HEK293T (cell line): ENCODE data around the gene C8B.

ENCODE experiments used
- CTCF ChIA-PET: fragments of 350-600 bp; formaldehyde crosslinking; extraction: SDS; loops from one replicate; lab custom pipeline; 2021; ENCODE audit warnings: antibody characterized with exemption, inconsistent platforms; lab: Yijun Ruan, JAX
- POLR2A ChIA-PET: fragments of 350-600 bp; formaldehyde crosslinking; extraction: SDS; loops from one replicate; lab custom pipeline; 2020; ENCODE audit warnings: antibody characterized with exemption, inconsistent platforms; lab: Yijun Ruan, JAX
- DNase-seq: peaks from one replicate; pipeline ENCODE4 v3.0.0; 2012; ENCODE audit warnings: mixed read lengths; ENCODE audit errors: extremely low spot score
- ARNT ChIP-seq: fragments of 450-650 bp; IDR thresholded peaks from 2 replicates; pipeline ENCODE4 v1.6.1; 2017; ENCODE audit warnings: mild to moderate bottlenecking
- BHLHE40 ChIP-seq: fragments of 450-650 bp; IDR thresholded peaks from 2 replicates; pipeline ENCODE4 v1.6.1; 2016; ENCODE audit warnings: mild to moderate bottlenecking, moderate library complexity, borderline replicate concordance
- CTBP1 ChIP-seq: fragments of 450-650 bp; IDR thresholded peaks from 2 replicates; pipeline ENCODE4 v1.6.1; 2016; ENCODE audit warnings: borderline replicate concordance
- ELF4 ChIP-seq: fragments of 450-650 bp; IDR thresholded peaks from 2 replicates; pipeline ENCODE4 v1.6.1; 2017; ENCODE audit warnings: antibody characterized with exemption
- FOXA1 ChIP-seq: fragments of 450-650 bp; IDR thresholded peaks from 2 replicates; pipeline ENCODE4 v1.6.1; 2016; ENCODE audit warnings: mild to moderate bottlenecking
- FOXK2 ChIP-seq: fragments of 450-650 bp; IDR thresholded peaks from 2 replicates; pipeline ENCODE4 v1.6.1; 2016; ENCODE audit warnings: mild to moderate bottlenecking
- FOXM1 ChIP-seq: fragments of 450-650 bp; IDR thresholded peaks from 2 replicates; pipeline ENCODE4 v1.6.1; 2017; ENCODE audit warnings: mild to moderate bottlenecking, borderline replicate concordance
- HDGF ChIP-seq: fragments of 450-650 bp; IDR thresholded peaks from 2 replicates; pipeline ENCODE4 v1.6.1; 2017; ENCODE audit warnings: antibody characterized with exemption, borderline replicate concordance
- L3MBTL2 ChIP-seq: fragments of 450-650 bp; conservative IDR thresholded peaks from 2 replicates; pipeline ENCODE4 v1.6.1; 2016; ENCODE audit warnings: mild to moderate bottlenecking
- LEF1 ChIP-seq: fragments of 450-650 bp; IDR thresholded peaks from 2 replicates; pipeline ENCODE4 v1.6.1; 2017; ENCODE audit warnings: mild to moderate bottlenecking, borderline replicate concordance
- NFRKB ChIP-seq: fragments of 450-650 bp; IDR thresholded peaks from 2 replicates; pipeline ENCODE4 v1.6.1; 2016; ENCODE audit warnings: mild to moderate bottlenecking, moderate library complexity
- PKNOX1 ChIP-seq: fragments of 450-650 bp; IDR thresholded peaks from 2 replicates; pipeline ENCODE4 v1.6.1; 2016
- SP1 ChIP-seq: fragments of 450-650 bp; IDR thresholded peaks from 2 replicates; pipeline ENCODE4 v1.6.1; 2017
- SUZ12 ChIP-seq: fragments of 450-650 bp; IDR thresholded peaks from 2 replicates; pipeline ENCODE4 v1.6.1; 2016; ENCODE audit warnings: mild to moderate bottlenecking
- TARDBP ChIP-seq: fragments of 450-650 bp; IDR thresholded peaks from 2 replicates; pipeline ENCODE4 v1.6.1; 2016
- ZNF384 ChIP-seq: fragments of 450-650 bp; IDR thresholded peaks from 2 replicates; pipeline ENCODE4 v1.6.1; 2016

The C8B gene

GRCh38 chr1:56991576-56991975, 25.8 kb upstream of the C8B start:
- ChIA-PET POLR2A (no interaction called here), CTCF (no interaction called here)
- no peak for DNase-seq
- TF ChIP-seq BHLHE40: no peak
- TF ChIP-seq HDGF: no peak
- no peak for TF ChIP-seq FOXM1
- TF ChIP-seq ZNF384: no peak
- no peak for TF ChIP-seq TARDBP
- no peak for TF ChIP-seq NFRKB

GRCh38 chr1:56986397-56986796, 20.6 kb upstream of the C8B start:
- TF ChIP-seq LEF1 (no peak), NFRKB (no peak), L3MBTL2 (no peak), TARDBP (no peak), CTBP1 (no peak), FOXK2 (no peak), PKNOX1 (no peak), FOXA1 (no peak), ELF4 (no peak), BHLHE40 (no peak), FOXM1 (no peak), SP1 (no peak), SUZ12 (no peak), ARNT (no peak), ZNF384 (no peak)
- ChIA-PET POLR2A (no interaction called here), CTCF (interaction anchor here (0.7 to 1.2 kb wide), 2 partner anchors 18 to 32 kb away, joined by 3 read pairs; no protein-coding TSS in a partner anchor)
- no peak for DNase-seq

GRCh38 chr1:56985857-56986256, 20.0 kb upstream of the C8B start:
- POLR2A ChIA-PET: no interaction called here
- TF ChIP-seq FOXA1 (no peak), LEF1 (no peak), FOXM1 (no peak), FOXK2 (no peak), CTBP1 (no peak), HDGF (no peak), TARDBP (no peak), SUZ12 (no peak), ARNT (no peak), NFRKB (no peak), BHLHE40 (no peak), L3MBTL2 (no peak), ELF4 (no peak)
- DNase-seq: no peak
- CTCF ChIA-PET: no interaction called here

- CTCF ChIA-PET: interaction anchor here (1.0 kb wide), 1 partner anchor 15 kb away, joined by 3 read pairs; no protein-coding TSS in a partner anchor
- no peak for DNase-seq
- POLR2A ChIA-PET: no interaction called here
- TF ChIP-seq TARDBP (no peak), ELF4 (no peak), SUZ12 (no peak), L3MBTL2 (no peak), FOXK2 (no peak), PKNOX1 (no peak), SP1 (no peak), FOXM1 (no peak), NFRKB (no peak), ZNF384 (no peak), CTBP1 (no peak), BHLHE40 (no peak), HDGF (no peak), FOXA1 (no peak), ARNT (no peak), LEF1 (no peak)
Observed at GRCh38 chr1:56983484-56983883, 17.7 kb upstream of the C8B start.

GRCh38 chr1:56979986-56980755, 14.4 kb upstream of the C8B start:
- ChIA-PET CTCF (interaction anchor here (0.6 kb wide), 1 partner anchor 90 kb away, joined by 3 read pairs; no protein-coding TSS in a partner anchor), POLR2A (no interaction called here)
- no peak for DNase-seq
- TF ChIP-seq PKNOX1 (no peak), FOXK2 (no peak), L3MBTL2 (no peak), ARNT (no peak), BHLHE40 (no peak), SP1 (no peak)

GRCh38 chr1:56978819-56979218, 13.0 kb upstream of the C8B start:
- CTCF ChIA-PET: interaction anchor here (1.0 kb wide), 1 partner anchor 11 kb away, joined by 5 read pairs; no protein-coding TSS in a partner anchor
- DNase-seq: no peak
- TF ChIP-seq ELF4: no peak
- no peak for TF ChIP-seq FOXK2
- no peak for TF ChIP-seq LEF1
- no peak for TF ChIP-seq SP1
- no peak for TF ChIP-seq PKNOX1
- TF ChIP-seq BHLHE40: no peak
- no peak for TF ChIP-seq SUZ12
- TF ChIP-seq FOXM1: no peak
- TF ChIP-seq L3MBTL2: no peak
- no peak for TF ChIP-seq ZNF384

More at GRCh38 chr1:56978819-56979218, 13.0 kb upstream of the C8B start:
- POLR2A ChIA-PET: no interaction called here
